Stimulated activated CD8-positive, alpha-beta memory T cell treated with anti-CD3 and anti-CD28 coated beads, Interleukin-4, amount 100 ng/mL, for 48 hours (primary cell): ENCODE measurements around the gene ABHD12.
"Not testable (repeated sequence)": the region's sequence is repeated elsewhere in the genome, so short reads cannot be mapped to it uniquely, and the experiment has no call there.

Experiments
- DNase-seq: peaks from one replicate; pipeline ENCODE4 v3.0.0-alpha.2; 2020

Gene ABHD12

DNA sequence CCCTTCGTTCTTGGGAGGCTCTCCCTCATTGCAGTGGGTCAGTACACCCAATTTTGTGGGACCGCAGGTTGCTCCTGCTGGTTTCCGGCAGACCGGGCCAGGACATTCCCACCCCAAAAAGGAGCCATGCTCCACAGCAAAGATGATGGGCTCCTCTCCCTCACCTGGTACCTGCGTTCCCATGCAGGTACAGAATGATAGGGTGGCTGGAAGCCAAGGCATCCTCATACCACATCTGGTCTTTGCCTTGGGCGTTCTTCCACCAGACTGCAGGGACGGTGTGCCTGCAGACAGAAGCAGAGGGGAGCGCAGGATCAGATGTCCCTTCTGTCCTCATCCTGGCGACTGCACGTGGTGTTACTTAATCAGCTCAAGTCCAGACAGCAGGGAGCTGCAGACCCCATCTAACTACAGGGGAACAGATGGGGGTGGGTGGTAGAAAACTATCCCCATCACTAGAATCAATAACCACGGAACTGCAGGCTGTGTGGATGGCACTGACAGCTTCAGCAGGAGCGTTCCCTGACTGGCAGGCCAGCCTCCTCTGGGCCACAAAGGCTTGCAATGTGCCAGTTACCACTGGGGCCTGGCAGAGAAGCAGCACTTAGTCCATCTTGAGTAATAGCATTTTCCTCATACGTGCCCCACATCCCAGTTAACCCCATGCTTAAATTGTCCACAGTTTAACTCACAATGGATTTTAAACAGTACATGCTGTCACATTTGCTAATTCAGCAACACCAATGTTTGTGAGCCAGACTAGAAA lies 70.4 kb downstream of the ABHD12 start:
- no peak for DNase-seq

DNA sequence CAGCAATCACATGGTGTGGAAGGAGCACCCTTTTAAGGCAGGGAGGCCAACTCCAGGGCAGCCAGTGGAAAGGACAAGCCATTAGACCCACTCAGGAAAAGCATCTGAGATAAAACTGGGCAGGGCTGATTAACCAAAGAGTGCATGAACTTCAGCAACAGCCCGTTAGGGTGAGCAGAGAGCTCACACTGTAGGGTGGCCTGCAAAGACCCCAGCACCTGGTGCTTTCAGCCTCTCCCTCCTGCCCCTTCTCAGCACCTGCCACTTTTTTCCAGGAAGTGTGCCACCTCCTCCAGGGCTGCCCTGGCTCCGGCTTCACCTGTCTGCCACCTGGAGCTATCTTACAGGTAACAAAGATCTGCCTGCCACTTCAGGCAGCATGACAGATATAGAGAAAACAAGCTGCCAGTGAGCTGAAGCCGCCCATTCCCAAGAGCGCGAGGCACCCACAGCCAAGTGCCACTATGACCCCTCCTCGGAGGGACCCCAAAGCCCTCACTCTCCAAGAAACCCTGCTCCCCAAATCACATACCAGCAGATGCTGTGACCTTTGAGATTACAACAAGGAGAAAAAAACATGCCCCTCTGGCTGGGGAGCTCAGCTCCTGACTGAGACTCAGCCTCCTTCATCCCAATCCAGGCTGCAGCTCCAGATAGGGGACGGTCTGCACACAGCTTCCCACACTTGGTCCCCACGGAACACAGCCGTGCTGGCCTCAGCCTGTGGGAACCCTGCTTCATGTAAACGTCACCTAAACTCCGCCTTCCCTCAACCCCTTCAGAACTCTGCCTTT lies 71.2 kb downstream of the ABHD12 start:
- DNase-seq = no peak

DNA sequence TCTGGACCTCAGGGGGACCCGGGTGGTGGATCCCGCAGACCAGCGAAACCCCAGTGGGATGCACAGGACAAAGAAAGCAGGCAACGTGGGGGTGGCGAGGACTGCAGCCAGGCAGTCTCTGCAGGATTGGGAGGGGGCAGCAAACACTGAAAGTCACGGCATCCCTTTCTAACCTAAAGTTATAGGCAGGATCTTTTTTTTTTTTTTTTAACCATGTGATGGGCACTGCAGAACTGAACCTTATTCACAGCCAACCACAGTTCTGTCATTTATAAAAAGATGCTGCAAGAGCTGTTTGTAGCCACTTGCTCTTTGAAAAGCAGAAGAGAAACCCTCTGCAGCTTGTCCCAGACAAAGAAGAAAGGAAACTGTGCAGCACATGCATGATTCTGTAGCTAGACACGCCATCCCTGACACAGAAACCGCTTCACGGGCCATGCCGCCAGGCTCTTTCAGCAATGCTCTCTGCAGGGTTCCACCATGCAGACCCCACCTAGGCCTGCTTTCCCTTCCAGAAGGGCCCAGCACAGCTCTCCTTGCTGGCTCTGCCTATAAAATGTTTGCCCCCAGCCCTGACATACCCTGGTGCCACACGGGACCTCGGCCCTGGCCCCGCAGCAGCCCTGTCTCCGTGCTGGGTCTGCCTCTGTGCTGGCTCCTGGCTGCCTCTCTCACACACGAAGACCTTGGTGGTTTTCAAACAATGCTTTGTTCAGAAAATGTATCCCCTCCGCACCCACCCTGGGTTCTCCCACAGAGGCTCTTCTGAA lies 72.0 kb downstream of the ABHD12 start:
- no peak for DNase-seq

DNA sequence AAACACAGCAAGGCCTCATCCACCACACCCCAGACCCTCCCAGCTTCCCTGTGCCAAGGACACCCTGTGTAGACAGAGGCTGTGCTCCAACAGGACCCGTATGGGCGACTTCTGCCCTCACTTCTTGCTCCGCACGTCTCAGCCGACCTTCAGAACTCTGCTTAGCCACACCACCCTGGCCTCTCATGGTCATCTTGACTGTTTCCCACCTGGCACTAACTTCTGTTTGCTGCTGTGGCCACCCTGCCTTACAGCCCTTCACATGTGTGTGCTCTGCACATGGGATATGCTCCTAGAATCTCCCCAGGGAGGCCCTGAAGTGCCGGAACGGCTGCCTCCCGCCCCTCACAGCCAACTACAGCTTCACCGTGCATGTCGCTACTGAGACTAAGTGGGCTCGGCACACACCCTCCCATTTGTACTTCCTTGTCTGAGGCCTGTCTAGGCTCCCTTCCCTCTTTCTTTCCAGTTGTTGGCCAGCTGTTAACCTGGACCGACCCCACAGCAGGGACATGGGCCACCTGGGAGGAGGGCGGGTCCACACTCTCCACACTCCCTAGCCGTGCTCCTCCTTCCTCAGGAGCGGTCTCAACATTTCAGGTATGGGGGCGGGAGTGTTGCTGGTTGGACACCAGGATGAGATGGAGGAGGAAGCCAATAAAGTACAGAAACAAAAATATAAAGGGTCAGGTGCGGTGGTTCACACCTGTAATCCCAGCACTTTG lies 73.1 kb downstream of the ABHD12 start:
- peak; percentile 18 for DNase-seq

DNA sequence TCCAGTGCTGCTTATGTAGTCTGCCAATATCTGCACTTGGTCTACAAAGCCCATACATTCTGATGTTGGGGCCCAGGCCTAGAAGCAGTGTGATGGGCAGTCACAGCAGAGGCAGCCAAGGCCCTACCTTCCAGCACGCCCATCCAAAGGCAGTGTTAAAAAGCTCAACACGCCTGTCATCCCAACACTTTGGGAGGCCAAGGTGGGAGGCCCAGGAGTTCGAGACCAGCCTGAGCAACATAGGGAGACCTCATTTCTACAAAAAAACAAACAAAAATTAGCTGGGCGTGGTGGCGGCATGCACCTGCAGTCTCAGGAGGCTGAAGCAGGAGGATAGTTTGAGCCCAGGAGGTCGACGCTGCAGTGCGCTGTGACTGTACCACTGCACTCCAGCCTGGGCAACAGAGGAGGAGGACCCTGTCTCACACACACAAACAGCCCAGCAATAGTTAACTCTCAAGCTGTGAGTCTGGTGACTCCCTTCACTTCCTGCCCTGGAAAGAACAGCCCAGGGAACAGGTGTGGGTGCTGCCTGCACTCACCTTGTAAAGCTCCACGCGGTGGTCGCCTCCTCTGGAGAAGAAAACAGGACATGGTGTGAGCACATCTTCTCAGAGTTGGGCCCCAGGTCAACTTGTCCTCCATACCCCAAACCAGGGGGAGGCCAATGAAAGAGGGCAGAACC lies 74.0 kb downstream of the ABHD12 start:
- DNase-seq = peak; percentile 19

DNA sequence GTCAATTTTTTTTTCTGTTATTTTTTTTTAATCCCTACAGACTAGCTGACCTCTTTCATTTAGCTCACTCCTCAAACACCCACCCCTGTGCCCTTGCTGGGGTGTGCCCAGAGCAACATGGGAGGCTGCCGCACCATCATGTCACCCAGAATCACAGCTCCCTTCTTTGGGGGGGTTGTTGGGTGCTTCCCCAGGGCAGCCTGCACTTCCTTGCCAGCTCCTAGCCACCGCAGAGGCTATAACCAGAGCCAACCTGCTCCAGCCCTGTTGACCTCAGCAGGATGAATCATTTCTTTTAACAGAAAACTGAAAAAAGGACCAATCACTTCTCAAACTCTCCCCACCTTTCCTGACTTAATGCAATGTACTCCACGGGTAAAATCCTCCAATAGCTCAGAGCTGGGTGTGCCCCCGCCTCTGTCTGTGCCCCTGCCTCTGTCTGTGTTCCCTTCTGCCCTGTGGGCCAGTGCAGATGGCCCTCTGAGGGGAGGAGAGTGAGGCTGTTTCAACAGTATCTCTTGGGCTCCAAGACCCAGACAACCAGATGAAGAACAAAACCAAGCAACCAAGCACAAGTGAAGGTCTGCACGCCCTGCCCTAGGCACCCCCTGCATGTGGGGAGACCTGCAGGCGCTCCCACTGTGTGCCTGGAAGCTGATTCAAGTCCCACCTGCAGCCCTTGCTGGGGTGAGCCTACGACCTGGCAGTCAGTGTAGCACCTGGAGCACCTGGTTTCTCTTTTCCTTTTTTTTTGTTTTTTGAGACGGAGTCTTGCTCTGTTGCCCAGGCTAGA lies 75.0 kb downstream of the ABHD12 start:
- peak; percentile 14 for DNase-seq

DNA sequence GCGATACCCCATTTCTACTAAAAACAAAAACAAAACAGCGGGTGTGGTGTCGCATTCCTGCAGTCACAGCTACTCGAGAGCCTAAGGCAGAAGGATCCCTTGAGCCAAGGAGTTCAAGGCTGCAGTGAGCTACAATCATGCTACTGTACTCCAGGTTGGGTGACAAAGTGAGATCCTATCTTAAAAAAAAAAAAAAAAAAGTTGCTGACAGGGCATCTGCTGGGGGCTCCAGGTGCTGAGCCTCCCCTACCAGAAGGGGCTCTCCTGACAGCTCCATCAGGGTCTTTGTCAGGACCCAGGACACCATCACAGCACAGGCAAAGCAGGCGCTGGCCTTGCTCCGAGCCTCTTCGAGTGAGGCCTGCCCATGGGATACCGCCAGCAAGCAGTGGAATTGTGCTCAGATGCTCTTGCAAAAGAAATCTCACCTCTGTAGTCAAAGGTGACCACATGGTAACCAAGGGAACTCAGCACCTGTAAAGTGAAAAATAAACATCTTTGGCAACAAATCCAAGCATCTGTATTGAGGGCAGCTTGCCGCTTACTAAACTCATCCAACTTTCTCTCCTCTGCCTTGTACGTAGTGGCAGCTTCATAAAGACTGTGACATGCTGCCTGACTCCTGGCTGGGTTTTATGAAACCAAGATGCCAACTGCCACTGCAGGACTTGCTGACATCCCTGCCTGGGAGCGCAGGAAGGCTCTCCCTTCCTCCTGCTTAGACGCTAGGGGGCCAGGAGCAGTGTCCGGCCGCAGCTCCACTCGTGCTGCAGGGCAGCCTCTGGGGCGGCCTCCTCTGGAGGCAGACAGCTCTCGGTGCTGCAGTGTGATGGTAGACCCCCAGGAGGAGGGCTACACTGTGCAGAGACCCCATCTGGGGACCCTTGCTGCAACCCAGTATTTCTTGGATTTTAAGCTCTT lies 75.9 kb downstream of the ABHD12 start:
- peak; percentile 10 for DNase-seq

DNA sequence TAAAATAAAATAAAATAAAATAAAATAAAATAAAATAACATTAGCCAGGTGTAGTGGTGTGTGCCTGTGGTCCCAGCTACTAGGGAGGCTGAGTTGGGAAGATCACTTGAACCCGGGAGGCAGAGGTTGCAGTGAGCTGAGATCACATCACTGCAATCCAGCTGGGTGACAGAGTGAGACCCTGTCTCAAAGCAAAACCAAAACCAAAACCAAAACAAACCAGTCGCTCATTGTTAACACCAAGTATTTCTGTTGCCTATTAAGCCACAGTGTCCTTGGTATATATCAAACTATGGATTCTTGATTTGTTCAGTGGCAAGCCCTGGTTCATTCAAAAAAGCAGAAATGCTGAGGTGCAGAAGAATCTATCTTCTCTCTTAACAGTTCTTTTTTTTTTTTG lies 77.0 kb downstream of the ABHD12 start:
- no peak for DNase-seq

DNA sequence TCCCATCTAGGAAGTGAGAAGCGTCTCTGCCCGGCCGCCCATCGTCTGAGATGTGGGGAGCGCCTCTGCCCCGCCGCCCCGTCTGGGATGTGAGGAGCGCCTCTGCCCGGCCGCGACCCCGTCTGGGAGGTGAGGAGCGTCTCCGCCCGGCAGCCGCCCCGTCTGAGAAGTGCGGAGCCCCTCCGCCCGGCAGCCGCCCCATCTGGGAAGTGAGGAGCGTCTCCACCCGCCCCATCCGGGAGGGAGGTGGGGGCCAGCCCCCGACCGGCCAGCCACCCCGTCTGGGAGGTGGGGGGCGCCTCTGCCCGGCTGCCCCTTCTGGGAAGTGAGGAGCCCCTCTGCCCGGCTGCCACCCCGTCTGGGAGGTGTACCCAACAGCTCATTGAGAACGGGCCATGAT lies 77.9 kb downstream of the ABHD12 start:
- not testable (repeated sequence) for DNase-seq

DNA sequence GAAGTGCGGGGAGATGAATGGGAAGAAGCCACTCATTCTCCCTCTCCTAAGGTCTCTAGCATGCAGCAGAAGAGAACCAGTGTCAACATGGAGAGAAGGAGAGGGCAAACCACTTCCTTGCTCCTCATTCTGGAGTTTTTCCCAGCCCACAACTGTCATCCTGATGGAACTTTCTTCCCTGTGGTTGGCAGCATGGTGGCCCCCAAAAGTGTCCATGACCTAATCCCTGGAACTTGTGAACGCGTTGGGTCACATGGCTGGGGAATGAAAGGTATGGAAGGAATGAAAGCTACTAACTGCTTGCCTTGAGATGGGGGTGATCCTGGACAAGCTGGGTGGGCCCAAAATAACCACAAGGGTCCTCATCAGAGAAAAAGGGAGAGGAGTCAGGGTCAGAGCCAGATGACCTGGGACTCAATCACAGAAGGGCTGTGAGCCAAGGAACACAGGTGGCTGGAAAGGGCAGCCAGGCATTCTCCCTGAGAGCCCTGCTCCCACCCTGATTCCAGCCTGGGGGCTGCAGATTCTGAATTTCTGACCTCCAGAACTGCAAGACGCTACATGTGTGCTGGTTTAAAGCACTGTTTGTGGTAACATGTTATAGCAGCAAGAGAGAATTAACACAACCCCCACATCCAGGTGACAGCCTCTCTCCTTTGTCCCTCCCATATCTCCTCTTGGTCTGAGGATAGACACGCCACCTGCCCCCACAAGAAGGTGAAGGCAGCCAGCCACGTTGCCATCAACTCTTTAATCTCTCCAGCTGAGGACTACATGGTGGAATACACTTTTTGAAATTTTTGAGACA lies 79.5 kb downstream of the ABHD12 start:
- no peak for DNase-seq

DNA sequence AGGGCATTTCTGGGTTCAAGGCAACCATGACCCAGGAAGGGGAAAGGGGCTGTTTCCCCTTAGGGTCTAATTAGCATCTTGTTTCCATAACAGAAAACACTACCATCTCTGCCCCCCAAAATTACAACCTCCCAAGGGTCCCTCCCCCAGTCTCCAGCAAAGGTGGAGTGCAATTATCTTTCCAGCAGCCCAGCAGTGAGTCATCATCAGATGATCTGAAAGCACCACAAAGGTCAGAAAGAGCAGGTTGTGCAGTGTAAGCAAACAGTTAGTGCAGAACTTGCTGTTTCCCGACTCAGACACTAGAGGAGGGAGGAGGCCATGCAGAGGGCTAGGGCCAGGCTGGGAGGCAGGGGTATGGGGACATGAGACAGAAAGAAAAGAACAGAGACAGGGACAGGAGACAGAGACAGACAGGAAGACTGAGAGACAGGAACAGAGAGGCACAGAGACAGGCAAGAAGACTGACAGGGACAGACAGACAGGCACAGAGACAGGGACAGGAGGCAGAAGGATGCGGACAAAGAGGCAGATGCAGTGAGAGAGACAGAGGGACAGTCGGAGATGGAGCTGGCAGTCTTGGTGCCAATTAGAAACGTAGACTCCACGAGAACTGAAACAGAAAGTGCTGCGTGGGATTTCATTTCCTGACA lies 80.2 kb downstream of the ABHD12 start:
- DNase-seq = peak; percentile 64

DNA sequence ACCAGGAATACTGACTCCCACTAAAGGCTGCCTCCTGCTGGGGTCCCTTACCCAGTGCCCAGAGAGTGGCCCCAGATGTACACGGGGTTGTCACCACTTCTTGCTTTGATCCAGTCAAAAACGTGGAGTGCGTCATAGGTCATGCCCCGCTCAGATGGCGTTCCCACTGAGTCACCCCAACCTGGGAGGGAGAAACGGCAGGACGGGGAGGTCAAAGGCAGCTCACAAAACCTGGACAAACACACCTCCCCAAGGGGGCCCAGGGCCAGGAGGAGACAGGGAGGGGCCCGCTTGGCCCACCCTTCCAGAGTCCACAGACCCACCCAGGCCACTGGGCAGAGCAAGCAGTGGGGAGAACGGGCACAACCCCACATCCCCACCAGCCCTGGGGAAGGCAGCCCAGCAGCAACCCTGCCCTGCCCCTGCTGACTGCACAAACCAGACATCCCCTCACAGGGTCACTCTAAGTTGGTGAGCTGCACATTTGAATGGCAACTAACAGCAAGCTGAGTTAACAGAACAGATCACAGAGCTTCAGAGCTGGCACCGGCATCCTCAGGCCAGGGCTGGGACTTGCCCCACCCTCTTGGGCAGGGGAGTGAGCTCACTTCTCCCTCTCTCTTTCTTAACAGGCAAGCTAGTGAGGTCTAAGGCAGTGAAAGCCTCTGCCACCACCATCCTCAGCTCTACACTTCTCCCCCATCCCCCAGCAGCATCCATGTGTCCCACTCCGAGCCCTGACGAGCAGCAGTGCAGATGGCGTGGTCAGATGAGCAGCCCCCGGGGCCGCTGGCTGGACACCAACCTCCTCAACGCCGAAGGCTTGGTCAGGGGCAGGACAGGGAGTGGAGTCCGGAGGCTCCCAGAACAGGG lies 81.0 kb downstream of the ABHD12 start:
- no peak for DNase-seq

DNA sequence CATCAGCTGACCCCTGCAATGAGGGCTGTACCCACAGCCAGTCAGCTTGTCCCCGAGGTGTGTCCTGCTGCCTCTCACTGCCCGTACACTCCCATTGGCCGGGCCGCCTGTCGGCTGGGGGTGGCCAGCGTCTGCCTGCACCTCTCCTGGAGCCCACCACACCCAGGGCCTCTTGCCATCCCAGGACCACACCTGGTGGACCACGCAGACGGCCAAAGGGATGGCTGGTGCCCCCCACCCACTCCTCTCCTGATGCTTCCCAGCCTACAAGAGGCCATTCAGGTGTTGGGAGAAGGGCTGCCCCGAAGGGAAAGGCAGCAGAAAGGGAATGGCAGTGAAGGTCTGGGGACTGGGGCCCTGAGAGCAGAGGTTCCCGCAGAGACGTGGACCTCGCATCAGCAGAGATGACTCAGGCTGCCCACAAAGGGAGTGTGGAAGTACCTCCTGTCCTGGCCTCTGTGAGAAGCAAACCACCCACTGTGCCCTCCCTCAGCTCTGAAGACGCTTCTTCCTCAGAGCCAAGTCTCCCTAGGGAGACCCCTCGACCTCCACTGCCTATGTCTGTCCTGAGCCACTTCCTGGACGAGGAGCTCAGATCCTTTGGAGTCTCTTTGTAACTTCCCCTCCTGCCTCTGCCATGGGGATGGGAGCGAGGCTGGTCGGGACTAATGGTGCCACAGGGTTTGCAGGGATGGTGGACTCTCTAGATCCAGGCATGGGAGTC lies 81.8 kb downstream of the ABHD12 start:
- DNase-seq = no peak

DNA sequence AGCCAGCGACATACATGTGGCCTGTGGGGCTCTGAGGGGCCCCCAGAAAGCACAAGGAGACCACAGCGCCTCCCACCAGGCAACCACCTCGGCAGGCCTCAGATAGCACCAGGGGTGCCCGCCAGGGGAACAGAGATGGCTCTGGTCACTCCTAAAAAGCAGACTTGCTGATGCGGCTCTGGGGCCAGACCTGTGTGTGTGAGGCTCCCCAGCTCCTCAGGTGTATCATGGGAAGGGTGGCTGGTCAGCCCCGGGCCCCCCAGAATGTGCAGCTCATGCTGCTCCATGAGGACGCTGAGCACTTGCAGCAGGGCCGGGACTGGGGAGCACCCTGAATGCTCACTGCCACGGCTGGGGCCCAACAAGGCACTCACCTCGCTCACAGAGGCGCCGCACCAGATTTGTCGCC lies 82.5 kb downstream of the ABHD12 start:
- DNase-seq = no peak

DNA sequence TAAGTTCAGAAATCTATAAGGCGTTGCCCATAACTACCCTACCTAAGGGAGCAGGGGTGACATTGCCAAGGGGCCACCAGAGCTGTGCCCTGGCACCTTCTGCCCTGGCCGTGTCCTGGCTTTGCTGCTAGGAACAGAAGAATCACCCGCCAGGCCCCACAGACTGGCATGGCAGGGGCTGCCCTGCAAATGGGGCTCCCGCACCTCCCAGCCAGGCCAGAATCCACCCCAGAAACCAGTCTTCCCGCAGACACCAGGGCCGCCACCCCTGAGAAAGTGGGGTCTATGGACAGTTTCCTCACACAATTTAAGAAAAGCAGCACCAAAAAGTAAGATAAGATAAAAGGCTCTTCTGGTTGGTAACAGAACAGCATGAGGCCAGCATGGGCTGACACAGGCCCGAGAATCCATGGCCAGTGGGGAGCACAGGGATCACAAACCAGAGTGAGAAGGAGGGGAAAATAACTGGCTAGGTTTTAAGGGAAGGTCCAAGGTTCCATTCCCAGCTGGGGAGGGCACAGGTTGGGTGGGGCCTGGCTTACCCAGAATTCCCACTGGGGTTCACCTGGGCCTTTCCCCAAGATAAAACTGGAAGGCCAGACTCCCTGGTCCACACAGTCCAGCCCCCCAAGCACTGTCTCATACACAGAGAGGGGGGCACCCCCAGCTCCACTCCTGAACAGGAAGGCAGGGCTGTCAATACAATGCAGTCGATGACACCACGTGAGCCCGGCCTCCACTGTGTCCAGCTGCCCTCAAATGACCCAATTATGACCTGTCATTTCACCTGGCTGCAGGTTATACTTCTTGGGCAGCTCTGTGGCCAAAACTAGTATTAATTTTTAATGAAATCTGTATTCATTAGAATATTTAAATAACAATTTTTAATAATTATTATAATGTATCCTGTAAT lies 83.4 kb downstream of the ABHD12 start:
- DNase-seq = no peak

DNA sequence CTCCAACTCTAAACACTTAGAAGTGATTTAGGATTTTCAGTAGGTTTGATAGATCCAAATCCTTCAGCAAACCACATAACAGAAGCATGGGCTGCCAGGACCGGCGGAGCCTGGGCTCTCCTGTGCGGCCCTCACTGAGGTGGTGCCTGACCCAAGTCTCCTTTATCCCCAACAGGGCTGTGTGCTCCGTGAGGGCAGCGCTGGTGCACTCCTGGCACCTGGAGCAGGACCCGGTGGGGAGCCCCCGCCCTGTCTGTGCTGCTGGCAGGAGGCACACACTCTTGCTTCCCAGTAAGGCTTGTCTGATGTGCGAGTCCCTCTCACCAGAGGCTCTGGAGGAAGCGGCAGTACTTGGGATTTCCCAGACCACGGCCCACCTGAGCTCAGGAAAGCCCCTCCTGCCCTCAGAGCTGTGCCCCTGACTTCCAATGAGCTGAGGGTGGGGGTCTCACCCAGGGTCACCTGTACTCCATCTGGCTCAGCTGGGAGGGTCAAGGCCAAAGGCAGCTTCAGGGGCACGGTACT lies 86.5 kb downstream of the ABHD12 start:
- DNase-seq = no peak
